Activated naive CD8-positive, alpha-beta T cell treated with anti-CD3 and anti-CD28 coated beads, Interleukin-2, amount 10 ng/mL, durations not matched to agents 7 days and 5 days (primary cell): ENCODE results near the gene GJA10. TPM values are rescaled to one million over a fixed set of nuclear protein-coding genes. Genes with fewer than 3 reads are reported as not detected.

ENCODE experiments used
- ATAC-seq: fragments of 150-1000 bp; cut with Tn5 transposase; one replicate; pipeline ENCODE4 v1.10.0; 2021; ENCODE audit warnings: low read depth, moderate library complexity
- POLR2A ChIA-PET: fragments of 350-600 bp; sonication (Branson Sonifier 250); formaldehyde crosslinking; loops from one replicate; lab custom pipeline; 2021; ENCODE audit warnings: antibody characterized with exemption; lab: Charles Lee
- DNase-seq: peaks from one replicate; pipeline ENCODE4 v3.0.0; 2021
- H3K27ac Mint-ChIP-seq: one replicate; pipeline ENCODE4 v1.8.0; 2022; ENCODE audit warnings: mild to moderate bottlenecking, mixed read lengths
- H3K27me3 Mint-ChIP-seq: one replicate; pipeline ENCODE4 v1.8.0; 2022; ENCODE audit warnings: mild to moderate bottlenecking, moderate library complexity, mixed read lengths
- H3K36me3 Mint-ChIP-seq: one replicate; pipeline ENCODE4 v1.8.0; 2021; ENCODE audit warnings: mild to moderate bottlenecking, mixed read lengths
- H3K4me1 Mint-ChIP-seq: one replicate; pipeline ENCODE4 v1.8.0; 2021; ENCODE audit warnings: mixed read lengths
- H3K4me3 Mint-ChIP-seq: one replicate; pipeline ENCODE4 v1.8.0; 2022; ENCODE audit warnings: mild to moderate bottlenecking, moderate library complexity, mixed read lengths
- H3K9me3 Mint-ChIP-seq: one replicate; pipeline ENCODE4 v1.8.0; 2021; ENCODE audit warnings: mixed read lengths
- total RNA-seq, 2 experiments: library from RNA; stranded (reverse); gene quantifications; one replicate each; pipeline ENCODE4 v1.2.3, GENCODE V29; 2021

GJA10 gene
- total RNA-seq, 2 experiments from 2014 or later, result not detected

- ATAC-seq, result no peak
- Mint-ChIP-seq H3K9me3 (no peaks in the 10 kb centered on the region), H3K27ac (no peak overlapping the region)
These were observed 31.6 kb downstream of the GJA10 start for GRCh38 chr6:89925826-89926225.

GRCh38 chr6:89927264-89927663, 33.0 kb downstream of the GJA10 start:
- DNase-seq, result no peak
- POLR2A ChIA-PET, result no interaction called here
- Mint-ChIP-seq H3K9me3 (no peaks in the 10 kb centered on the region), H3K4me3 (no peak overlapping the region), H3K36me3 (peaks cover 46% of the 10 kb centered on the region), H3K27me3 (peaks cover 4% of the 10 kb centered on the region), H3K4me1 (peaks cover 34% of the 10 kb centered on the region), H3K27ac (no peak overlapping the region)
- no peak for ATAC-seq

More at GRCh38 chr6:89925826-89926225, 31.6 kb downstream of the GJA10 start:
- H3K4me1 Mint-ChIP-seq, result peaks cover 31% of the 10 kb centered on the region
- peaks cover 4% of the 10 kb centered on the region for H3K27me3 Mint-ChIP-seq
- peaks cover 38% of the 10 kb centered on the region for H3K36me3 Mint-ChIP-seq
- H3K4me3 Mint-ChIP-seq, result no peak overlapping the region
- DNase-seq, result no peak
- POLR2A ChIA-PET, result no interaction called here

- Mint-ChIP-seq H3K4me1 (peaks cover 34% of the 10 kb centered on the region), H3K27ac (no peak overlapping the region), H3K36me3 (peaks cover 50% of the 10 kb centered on the region), H3K9me3 (no peaks in the 10 kb centered on the region), H3K27me3 (peaks cover 2% of the 10 kb centered on the region), H3K4me3 (no peak overlapping the region)
- ATAC-seq, result no peak
- POLR2A ChIA-PET, result no interaction called here
- no peak for DNase-seq
These were observed 33.7 kb downstream of the GJA10 start for GRCh38 chr6:89927791-89928550.

GRCh38 chr6:89928604-89929003, 34.3 kb downstream of the GJA10 start:
- peaks cover 2% of the 10 kb centered on the region for H3K27me3 Mint-ChIP-seq
- no peak for DNase-seq
- H3K4me1 Mint-ChIP-seq, result peaks cover 34% of the 10 kb centered on the region
- peaks cover 56% of the 10 kb centered on the region for H3K36me3 Mint-ChIP-seq
- no peak for ATAC-seq
- H3K27ac Mint-ChIP-seq, result no peak overlapping the region
- no peak overlapping the region for H3K4me3 Mint-ChIP-seq
- POLR2A ChIA-PET, result no interaction called here
- H3K9me3 Mint-ChIP-seq, result no peaks in the 10 kb centered on the region

GRCh38 chr6:89930789-89931188, 36.5 kb downstream of the GJA10 start:
- no peaks in the 10 kb centered on the region for H3K27me3 Mint-ChIP-seq
- H3K36me3 Mint-ChIP-seq, result peaks cover 60% of the 10 kb centered on the region
- peaks cover 29% of the 10 kb centered on the region for H3K4me1 Mint-ChIP-seq
- POLR2A ChIA-PET, result no interaction called here
- peak overlapping the region; percentile 63 for H3K27ac Mint-ChIP-seq
- ATAC-seq, result no peak
- DNase-seq, result no peak
- H3K9me3 Mint-ChIP-seq, result no peaks in the 10 kb centered on the region
- H3K4me3 Mint-ChIP-seq, result no peak overlapping the region

- H3K36me3 Mint-ChIP-seq, result peaks cover 63% of the 10 kb centered on the region
- ATAC-seq (no peak), DNase-seq (no peak)
- H3K4me1 Mint-ChIP-seq, result peaks cover 16% of the 10 kb centered on the region
- POLR2A ChIA-PET, result no interaction called here
- H3K9me3 Mint-ChIP-seq, result no peaks in the 10 kb centered on the region
- no peaks in the 10 kb centered on the region for H3K27me3 Mint-ChIP-seq
- no peak overlapping the region for H3K27ac Mint-ChIP-seq
- H3K4me3 Mint-ChIP-seq, result no peak overlapping the region
These were observed 38.1 kb downstream of the GJA10 start for GRCh38 chr6:89932245-89932802.

GRCh38 chr6:89934685-89935366, 40.6 kb downstream of the GJA10 start:
- DNase-seq, result no peak
- Mint-ChIP-seq H3K9me3 (no peaks in the 10 kb centered on the region), H3K36me3 (peaks cover 57% of the 10 kb centered on the region), H3K4me1 (peaks cover 10% of the 10 kb centered on the region), H3K27ac (peak overlapping the region; percentile 21), H3K27me3 (no peaks in the 10 kb centered on the region), H3K4me3 (no peak overlapping the region)
- POLR2A ChIA-PET, result no interaction called here
- no peak for ATAC-seq

DNA sequence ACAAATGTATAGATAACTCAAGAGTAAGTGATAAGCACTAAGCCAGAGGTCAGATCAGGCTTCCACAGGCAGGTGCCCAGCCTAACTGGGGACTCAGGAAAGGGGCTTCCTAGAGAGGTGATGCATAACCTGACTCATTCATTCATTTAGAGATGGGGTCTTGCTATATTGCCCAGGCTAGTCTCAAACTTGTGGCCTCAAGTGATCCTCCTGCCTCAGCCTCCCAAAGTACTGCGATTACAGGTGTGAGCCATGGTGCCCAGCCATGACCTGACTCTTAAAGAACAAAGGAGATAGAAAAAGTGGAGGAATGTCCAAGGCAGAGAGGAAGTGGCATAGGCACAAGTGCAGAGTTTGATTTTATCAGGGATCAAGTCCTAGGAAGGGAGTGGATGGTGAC, 41.9 kb downstream of the GJA10 start:
- Mint-ChIP-seq H3K9me3 (no peaks in the 10 kb centered on the region), H3K4me3 (no peak overlapping the region), H3K27me3 (no peaks in the 10 kb centered on the region), H3K27ac (peak overlapping the region; percentile 57), H3K36me3 (peaks cover 54% of the 10 kb centered on the region), H3K4me1 (peaks cover 12% of the 10 kb centered on the region)
- no peak for ATAC-seq
- POLR2A ChIA-PET, result no interaction called here
- no peak for DNase-seq

DNA sequence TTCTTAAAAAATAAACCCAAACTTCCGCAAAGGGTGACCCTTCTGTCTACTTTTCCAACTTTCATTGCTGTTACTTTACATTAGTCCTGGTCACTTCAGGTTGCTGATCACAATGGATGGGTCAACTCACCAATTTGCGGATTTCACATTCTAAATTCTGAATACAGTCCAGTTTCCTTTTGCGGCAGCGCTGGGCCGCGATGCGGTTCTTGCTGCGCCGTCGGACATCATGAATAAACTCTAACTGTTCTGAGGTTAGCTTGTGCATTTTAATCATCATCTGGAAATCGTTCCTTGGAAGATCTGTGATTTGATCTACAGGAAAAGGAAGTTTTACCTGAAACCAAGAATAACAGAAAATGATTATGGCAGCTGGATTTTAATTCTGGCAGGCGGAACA, 43.7 kb downstream of the GJA10 start:
- peaks cover 49% of the 10 kb centered on the region for H3K36me3 Mint-ChIP-seq
- POLR2A ChIA-PET, result no interaction called here

DNA sequence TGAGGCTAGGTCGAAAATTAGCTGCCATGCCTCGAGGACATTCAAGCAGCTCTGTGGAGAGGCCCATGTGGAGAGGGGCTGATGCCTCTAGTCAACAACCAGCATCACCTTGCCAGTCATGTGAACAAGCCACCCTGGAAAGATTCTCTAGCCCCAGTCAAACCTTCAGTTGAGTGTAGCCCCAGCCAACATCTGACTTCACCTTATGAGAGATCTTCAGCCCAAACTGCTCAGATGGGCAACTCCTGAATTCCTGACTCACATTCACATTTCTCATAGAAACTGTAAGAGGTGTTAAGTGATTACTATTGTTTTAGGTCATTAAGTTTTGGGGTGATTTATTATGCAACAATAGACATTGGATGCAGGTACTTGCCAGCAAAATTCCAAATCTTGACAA, 44.9 kb downstream of the GJA10 start:
- ATAC-seq (no peak), DNase-seq (no peak)
- Mint-ChIP-seq H3K9me3 (no peaks in the 10 kb centered on the region), H3K27me3 (no peaks in the 10 kb centered on the region), H3K36me3 (peaks cover 47% of the 10 kb centered on the region), H3K4me3 (no peak overlapping the region), H3K27ac (peak overlapping the region; percentile 58), H3K4me1 (peaks cover 24% of the 10 kb centered on the region)
- POLR2A ChIA-PET, result interaction anchor here (1.8 kb wide), 1 partner anchor 159 kb away, joined by 4 read pairs; no protein-coding TSS in a partner anchor

More for the DNA sequence above, 43.7 kb downstream of the GJA10 start:
- H3K27me3 Mint-ChIP-seq, result no peaks in the 10 kb centered on the region
- no peak for ATAC-seq
- H3K4me1 Mint-ChIP-seq, result peaks cover 18% of the 10 kb centered on the region
- H3K27ac Mint-ChIP-seq, result no peak overlapping the region
- H3K4me3 Mint-ChIP-seq, result no peak overlapping the region
- H3K9me3 Mint-ChIP-seq, result no peaks in the 10 kb centered on the region
- DNase-seq, result no peak

- DNase-seq (peak; percentile 52), ATAC-seq (peak; percentile 87)
- peak overlapping the region; percentile 74 for H3K27ac Mint-ChIP-seq
- H3K36me3 Mint-ChIP-seq, result peaks cover 47% of the 10 kb centered on the region
- H3K27me3 Mint-ChIP-seq, result no peaks in the 10 kb centered on the region
- peaks cover 32% of the 10 kb centered on the region for H3K4me1 Mint-ChIP-seq
- peak overlapping the region; percentile 30 for H3K4me3 Mint-ChIP-seq
- POLR2A ChIA-PET, result interaction anchor here (0.6 to 2.1 kb wide), 9 partner anchors 14 to 538 kb away, joined by 3 to 8 read pairs (median 3); partner anchors contain the start of gene CASP8AP2
- H3K9me3 Mint-ChIP-seq, result no peaks in the 10 kb centered on the region
These were observed 46.2 kb downstream of the GJA10 start for GRCh38 chr6:89940225-89941027.

- no peaks in the 10 kb centered on the region for H3K27me3 Mint-ChIP-seq
- H3K9me3 Mint-ChIP-seq, result no peaks in the 10 kb centered on the region
- DNase-seq, result no peak
- peaks cover 45% of the 10 kb centered on the region for H3K36me3 Mint-ChIP-seq
- no peak overlapping the region for H3K4me3 Mint-ChIP-seq
- POLR2A ChIA-PET, result interaction anchor here (0.6 to 2.1 kb wide), 7 partner anchors 14 to 537 kb away, joined by 3 to 8 read pairs (median 3); partner anchors contain the start of gene CASP8AP2
- peak overlapping the region; percentile 74 for H3K27ac Mint-ChIP-seq
- no peak for ATAC-seq
- H3K4me1 Mint-ChIP-seq, result peaks cover 36% of the 10 kb centered on the region
These were observed 46.9 kb downstream of the GJA10 start for GRCh38 chr6:89941031-89941762.
